GM13976 (cell line): Measurements from ENCODE around the gene PSMD6.

Source experiments
- DNase-seq: peaks from one replicate; pipeline ENCODE4 v3.0.0; 2012; ENCODE audit warnings: low spot score
- CTCF ChIP-seq: IDR thresholded peaks from 2 replicates; pipeline ENCODE4 v1.5.1; 2012; ENCODE audit warnings: borderline replicate concordance, mild to moderate bottlenecking; ENCODE audit not compliant: insufficient read depth; ENCODE audit errors: extremely low read depth, missing control alignments, control extremely low read depth
- in situ Hi-C: fragments of 300-500 bp; cut with MboI; formaldehyde crosslinking; loops from one replicate; pipeline ENCODE4 v1.12.0; 2022; ENCODE audit warnings: low sequenced_read_pairs, mixed read lengths, inconsistent platforms; ENCODE audit not compliant: unreplicated experiment

The PSMD6 gene

GRCh38 chr3:63974451-63974850 is 48.8 kb downstream of the PSMD6 start:
- in situ Hi-C loops = no loop called here
- no peak for DNase-seq
- TF ChIP-seq CTCF = no peak

GRCh38 chr3:63973406-63973805 is 49.9 kb downstream of the PSMD6 start:
- in situ Hi-C loops = no loop called here
- TF ChIP-seq CTCF = no peak
- DNase-seq = no peak

GRCh38 chr3:63972987-63973386 is 50.3 kb downstream of the PSMD6 start:
- no peak for TF ChIP-seq CTCF
- in situ Hi-C loops = no loop called here
- DNase-seq = no peak

GRCh38 chr3:63972196-63972595 is 51.1 kb downstream of the PSMD6 start:
- in situ Hi-C loops = no loop called here
- no peak for TF ChIP-seq CTCF
- no peak for DNase-seq

GRCh38 chr3:63970631-63971475 is 52.4 kb downstream of the PSMD6 start:
- no peak for DNase-seq
- in situ Hi-C loops = no loop called here
- no peak for TF ChIP-seq CTCF

GRCh38 chr3:63969876-63970275 is 53.4 kb downstream of the PSMD6 start:
- no peak for TF ChIP-seq CTCF
- in situ Hi-C loops = no loop called here

More at GRCh38 chr3:63969876-63970275, 53.4 kb downstream of the PSMD6 start:
- no peak for DNase-seq
